ENCODE results near the gene WWOX.

Gene WWOX

GRCh38 chr16:78288888-78289287 is 189.4 kb downstream of the WWOX start:
- H3K9ac ChIP-seq = no peak overlapping the region
- no peaks in the 10 kb centered on the region for H3K36me3 ChIP-seq (ENCODE audit: insufficient read depth)
- H3K4me1 ChIP-seq (ENCODE audit: low read depth, poor library complexity, severe bottlenecking) = no peaks in the 10 kb centered on the region
- no peaks in the 10 kb centered on the region for H3K79me2 ChIP-seq (ENCODE audit: insufficient read depth, low read depth)
- H3K4me3 ChIP-seq (IDR thresholded peaks at IDR 0.05; ENCODE audit: insufficient read depth, low read depth, low read length) = no peak overlapping the region
- H2AFZ ChIP-seq (ENCODE audit: low read depth) = no peak overlapping the region
- no peak for TF ChIP-seq CTCF (conservative IDR thresholded peaks at IDR 0.05; ENCODE audit: low read depth, low read length)
- no peaks in the 10 kb centered on the region for H4K20me1 ChIP-seq (ENCODE audit: insufficient read depth)
- no peaks in the 10 kb centered on the region for H3K27me3 ChIP-seq (ENCODE audit: insufficient read depth, low read depth)
- no peak overlapping the region for H3K4me2 ChIP-seq
- no peak overlapping the region for H3K27ac ChIP-seq

- H3K36me3 ChIP-seq (ENCODE audit: insufficient read depth) = no peaks in the 10 kb centered on the region
- H3K27me3 ChIP-seq (ENCODE audit: insufficient read depth, low read depth) = no peaks in the 10 kb centered on the region
- H3K9ac ChIP-seq = no peak overlapping the region
- H4K20me1 ChIP-seq (ENCODE audit: insufficient read depth) = no peaks in the 10 kb centered on the region
- H2AFZ ChIP-seq (ENCODE audit: low read depth) = no peak overlapping the region
- no peak overlapping the region for H3K27ac ChIP-seq
- H3K4me2 ChIP-seq = no peak overlapping the region
- no peaks in the 10 kb centered on the region for H3K79me2 ChIP-seq (ENCODE audit: insufficient read depth, low read depth)
- H3K4me3 ChIP-seq (IDR thresholded peaks at IDR 0.05; ENCODE audit: insufficient read depth, low read depth, low read length) = no peak overlapping the region
- H3K4me1 ChIP-seq (ENCODE audit: low read depth, poor library complexity, severe bottlenecking) = no peaks in the 10 kb centered on the region
- no peak for TF ChIP-seq CTCF (conservative IDR thresholded peaks at IDR 0.05; ENCODE audit: low read depth, low read length)
These were observed 189.9 kb downstream of the WWOX start for GRCh38 chr16:78289373-78289772.

GRCh38 chr16:78289844-78290277 is 190.4 kb downstream of the WWOX start:
- Histone ChIP-seq H3K9ac (no peak overlapping the region), H3K27ac (no peak overlapping the region), H4K20me1 (ENCODE audit: insufficient read depth) (no peaks in the 10 kb centered on the region), H3K4me1 (ENCODE audit: low read depth, poor library complexity, severe bottlenecking) (no peaks in the 10 kb centered on the region), H2AFZ (ENCODE audit: low read depth) (no peak overlapping the region), H3K36me3 (ENCODE audit: insufficient read depth) (no peaks in the 10 kb centered on the region), H3K79me2 (ENCODE audit: insufficient read depth, low read depth) (no peaks in the 10 kb centered on the region), H3K4me3 (IDR thresholded peaks at IDR 0.05; ENCODE audit: insufficient read depth, low read depth, low read length) (no peak overlapping the region), H3K27me3 (ENCODE audit: insufficient read depth, low read depth) (no peaks in the 10 kb centered on the region), H3K4me2 (no peak overlapping the region)
- TF ChIP-seq CTCF (conservative IDR thresholded peaks at IDR 0.05; ENCODE audit: low read depth, low read length) = no peak

- Histone ChIP-seq H3K27me3 (ENCODE audit: insufficient read depth, low read depth) (no peaks in the 10 kb centered on the region), H4K20me1 (ENCODE audit: insufficient read depth) (no peaks in the 10 kb centered on the region), H2AFZ (ENCODE audit: low read depth) (no peak overlapping the region), H3K79me2 (ENCODE audit: insufficient read depth, low read depth) (no peaks in the 10 kb centered on the region), H3K36me3 (ENCODE audit: insufficient read depth) (no peaks in the 10 kb centered on the region), H3K9ac (no peak overlapping the region), H3K27ac (no peak overlapping the region), H3K4me2 (no peak overlapping the region), H3K4me1 (ENCODE audit: low read depth, poor library complexity, severe bottlenecking) (no peaks in the 10 kb centered on the region), H3K4me3 (IDR thresholded peaks at IDR 0.05; ENCODE audit: insufficient read depth, low read depth, low read length) (no peak overlapping the region)
- no peak for TF ChIP-seq CTCF (conservative IDR thresholded peaks at IDR 0.05; ENCODE audit: low read depth, low read length)
These were observed 190.9 kb downstream of the WWOX start for GRCh38 chr16:78290395-78290794.

Data from KMS-11 (cell line).